B cell (primary cell): ENCODE measurements around the gene LRRC40.

Experiments
- EZH2 ChIP-seq: IDR thresholded peaks from 2 replicates; pipeline ENCODE4 v1.6.1; 2012; ENCODE audit warnings: borderline replicate concordance, low read depth, mild to moderate bottlenecking, moderate library complexity, low read length; ENCODE audit not compliant: insufficient read depth, poor library complexity, severe bottlenecking
- TF ChIP-seq, protein P1 (sequence below): fragments of 200-600 bp; IDR thresholded peaks from one replicate; pipeline ENCODE4 v1.8.0; 2022; ENCODE audit warnings: antibody characterized with exemption, mild to moderate bottlenecking

DNA sequence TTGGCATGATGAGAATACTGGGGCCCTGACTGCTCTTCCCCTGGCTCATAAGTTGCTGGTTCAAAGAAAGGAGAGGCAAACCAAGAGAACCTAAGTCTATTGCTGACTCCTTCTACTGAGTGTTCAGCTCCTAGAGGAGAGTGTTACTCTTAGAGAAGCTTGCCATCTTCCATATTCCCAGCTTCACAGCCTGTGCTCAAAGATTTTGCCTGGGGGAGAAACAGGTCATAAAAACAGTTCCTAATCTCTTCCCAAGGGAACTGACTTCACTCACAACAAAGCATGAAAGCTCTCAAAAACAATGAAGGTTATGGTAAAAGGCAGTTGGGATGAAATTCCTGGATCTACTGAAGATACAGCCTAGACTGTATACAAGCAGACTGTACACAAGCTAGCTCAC is 37.1 kb downstream of the LRRC40 start:
- TF ChIP-seq, protein P1, sequence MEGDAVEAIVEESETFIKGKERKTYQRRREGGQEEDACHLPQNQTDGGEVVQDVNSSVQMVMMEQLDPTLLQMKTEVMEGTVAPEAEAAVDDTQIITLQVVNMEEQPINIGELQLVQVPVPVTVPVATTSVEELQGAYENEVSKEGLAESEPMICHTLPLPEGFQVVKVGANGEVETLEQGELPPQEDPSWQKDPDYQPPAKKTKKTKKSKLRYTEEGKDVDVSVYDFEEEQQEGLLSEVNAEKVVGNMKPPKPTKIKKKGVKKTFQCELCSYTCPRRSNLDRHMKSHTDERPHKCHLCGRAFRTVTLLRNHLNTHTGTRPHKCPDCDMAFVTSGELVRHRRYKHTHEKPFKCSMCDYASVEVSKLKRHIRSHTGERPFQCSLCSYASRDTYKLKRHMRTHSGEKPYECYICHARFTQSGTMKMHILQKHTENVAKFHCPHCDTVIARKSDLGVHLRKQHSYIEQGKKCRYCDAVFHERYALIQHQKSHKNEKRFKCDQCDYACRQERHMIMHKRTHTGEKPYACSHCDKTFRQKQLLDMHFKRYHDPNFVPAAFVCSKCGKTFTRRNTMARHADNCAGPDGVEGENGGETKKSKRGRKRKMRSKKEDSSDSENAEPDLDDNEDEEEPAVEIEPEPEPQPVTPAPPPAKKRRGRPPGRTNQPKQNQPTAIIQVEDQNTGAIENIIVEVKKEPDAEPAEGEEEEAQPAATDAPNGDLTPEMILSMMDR = no peak
- no peak for TF ChIP-seq EZH2
